Sigmoid colon (tissue), 7 donors: ENCODE results near the gene MAPRE2. TPM values are rescaled to one million over a fixed set of nuclear protein-coding genes. Genes with fewer than 3 reads are reported as not detected.

Experiments
- DNase-seq: peaks from one replicate; pipeline ENCODE4 v3.0.0-alpha.2; 2019
- H3K27ac ChIP-seq, 4 donors: fragments of 200-600 bp; sonication (generic); one replicate each; pipeline ENCODE4 v1.5.1; 2016 to 2019; ENCODE audit warnings: mild to moderate bottlenecking in 1 of 4
- H3K27me3 ChIP-seq, 3 donors: fragments of 200-600 bp; sonication (generic); one replicate each; pipeline ENCODE4 v1.5.1; 2019; ENCODE audit warnings: mild to moderate bottlenecking in 1 of 3
- H3K36me3 ChIP-seq, 4 donors: fragments of 200-600 bp; sonication (generic); one replicate each; pipeline ENCODE4 v1.5.1; 2016 to 2019
- H3K4me1 ChIP-seq, 4 donors: fragments of 200-600 bp; sonication (generic); one replicate each; pipeline ENCODE4 v1.5.1; 2017 to 2019
- H3K4me3 ChIP-seq, 4 donors: fragments of 200-600 bp; sonication (generic); one replicate each; pipeline ENCODE4 v1.5.1; 2017 to 2019; ENCODE audit warnings: mild to moderate bottlenecking in 2 of 4, moderate library complexity in 1 of 4
- H3K9me3 ChIP-seq, 4 donors: fragments of 200-600 bp in 3 of 4; sonication (generic) in 3 of 4; one replicate each; pipeline versions ENCODE4 v1.5.1 to v1.6.1; 2013 to 2019
- CTCF ChIP-seq, 4 experiments: fragments of 450-650 bp in 3 of 4; fragments of 200-600 bp in 1 of 4; IDR thresholded peaks; one replicate each; pipeline ENCODE4 v1.5.1; 2016 to 2019; ENCODE audit warnings: antibody characterized with exemption in 4 of 4, mild to moderate bottlenecking in 3 of 4, moderate library complexity in 2 of 4
- EP300 ChIP-seq, 4 donors: sonication (generic); formaldehyde crosslinking; IDR thresholded peaks; one replicate each; pipeline ENCODE4 v1.6.1; 2017; ENCODE audit warnings: antibody characterized with exemption in 4 of 4
- POLR2A ChIP-seq, 2 donors: fragments of 450-650 bp; IDR thresholded peaks; one replicate each; pipeline ENCODE4 v1.6.1; 2016; ENCODE audit warnings: antibody characterized with exemption in 2 of 2, mild to moderate bottlenecking in 2 of 2, moderate library complexity in 2 of 2
- POLR2AphosphoS5 ChIP-seq, 4 donors: sonication (generic); formaldehyde crosslinking; IDR thresholded peaks; one replicate each; pipeline ENCODE4 v1.6.1; 2017; ENCODE audit warnings: antibody characterized with exemption in 4 of 4
- WGBS, 2 donors: extraction: QIAGEN DNeasy Blood & Tissue Kit; methylation state at CpG; one replicate each; pipeline ENCODE4 v1.1.7; 2013; 5-methylcytosine and 5-hydroxymethylcytosine counted together
- intact Hi-C: fragments of 100-400 bp; cut with DNase I; formaldehyde crosslinking; loops from one replicate; pipeline ENCODE4 v1.15.1; 2023
- polyA plus RNA-seq, 3 donors: library from polyadenylated mRNA; stranded (reverse); fragments of 200-250 nt; gene quantifications; one replicate each; pipeline ENCODE4 v1.2.3, GENCODE V29; 2013
- total RNA-seq, 4 donors: library from RNA; depleted of rRNA; stranded (reverse); fragments of >200 nt; gene quantifications; one replicate each; pipeline ENCODE4 v1.1.0, GENCODE V29; 2016
- donor health status: healthy with polysubstance abuse.
- donor health status: Bipolar disorder and iron deficiency.
- donor health status: healthy.

MAPRE2 gene
- total and polyA plus RNA-seq, 7 donors, result 14.0 to 31.6 (median 21.0) TPM

- H3K4me1 ChIP-seq, result no peaks in the 10 kb centered on the region
- intact Hi-C loops, result no loop called here
- H3K4me3 ChIP-seq, result no peak overlapping the region
- DNase-seq, result no peak
- no peak overlapping the region for H3K27ac ChIP-seq
- TF ChIP-seq CTCF (IDR thresholded peaks at IDR 0.05) (no peak), POLR2A (IDR thresholded peaks at IDR 0.05) (no peak)
- H3K27me3 ChIP-seq, result no peaks in the 10 kb centered on the region
- H3K36me3 ChIP-seq, result peaks cover 0 to 7% (median 0%) of the 10 kb centered on the region in 4 donors
- no peaks in the 10 kb centered on the region for H3K9me3 ChIP-seq
These were observed 55.4 kb downstream of the MAPRE2 start for GRCh38 chr18:35096677-35097011.

DNA sequence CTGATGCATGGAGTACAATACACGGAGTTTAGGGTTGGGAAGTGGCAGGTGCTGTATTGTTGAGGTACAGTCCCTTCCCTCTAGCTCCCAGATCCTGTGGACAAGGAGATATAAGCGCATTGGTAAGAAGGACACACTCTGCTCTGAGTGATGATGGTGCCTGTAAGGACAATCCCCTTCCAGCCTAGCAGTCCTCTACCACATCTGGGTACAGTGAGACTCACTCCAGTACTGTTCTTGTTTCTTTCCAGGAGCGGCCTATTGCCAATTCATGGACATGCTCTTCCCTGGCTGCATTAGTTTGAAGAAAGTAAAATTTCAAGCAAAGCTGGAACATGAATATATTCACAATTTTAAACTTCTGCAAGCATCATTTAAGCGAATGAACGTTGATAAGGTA lies 56.0 kb downstream of the MAPRE2 start:
- no peak overlapping the region for H3K27ac ChIP-seq
- intact Hi-C loops, result no loop called here
- no peaks in the 10 kb centered on the region for H3K27me3 ChIP-seq
- H3K4me3 ChIP-seq, result no peak overlapping the region
- no peak for DNase-seq
- no peaks in the 10 kb centered on the region for H3K4me1 ChIP-seq
- H3K36me3 ChIP-seq, result peaks cover 0 to 9% (median 0%) of the 10 kb centered on the region in 4 donors
- TF ChIP-seq CTCF (IDR thresholded peaks at IDR 0.05) (no peak), POLR2A (IDR thresholded peaks at IDR 0.05) (no peak), EP300 (IDR thresholded peaks at IDR 0.05) (no peak), POLR2AphosphoS5 (IDR thresholded peaks at IDR 0.05) (no peak)
- no peaks in the 10 kb centered on the region for H3K9me3 ChIP-seq
- WGBS, 2 donors, result 94 to 98% methylated on average over 5 of the region's 5 CpGs

DNA sequence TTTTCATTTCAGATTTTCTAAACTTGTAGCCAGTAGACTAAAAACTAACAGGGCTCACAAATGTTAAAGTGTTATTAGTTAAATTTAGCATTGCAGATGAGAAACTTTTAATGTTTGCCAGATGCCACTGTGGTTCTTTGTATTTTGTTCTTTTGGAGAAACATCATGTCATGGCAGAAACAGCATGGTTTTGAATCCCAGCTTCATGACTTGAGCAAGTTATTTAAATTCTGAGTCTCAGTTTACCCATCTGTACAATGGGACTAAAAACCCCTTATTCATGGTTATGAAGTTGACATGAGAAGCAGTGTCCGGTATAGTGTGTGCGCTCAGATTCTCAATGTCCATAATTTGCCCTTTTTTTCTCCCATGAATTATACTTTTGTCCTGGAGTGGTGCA lies 56.5 kb downstream of the MAPRE2 start:
- TF ChIP-seq EP300 (IDR thresholded peaks at IDR 0.05), result no peak
- no peak for TF ChIP-seq CTCF (IDR thresholded peaks at IDR 0.05)
- no peak for TF ChIP-seq POLR2A (IDR thresholded peaks at IDR 0.05)
- no peak for TF ChIP-seq POLR2AphosphoS5 (IDR thresholded peaks at IDR 0.05)
- Histone ChIP-seq H3K36me3 (peaks cover 0 to 14% (median 0%) of the 10 kb centered on the region in 4 donors), H3K4me1 (no peaks in the 10 kb centered on the region), H3K9me3 (no peaks in the 10 kb centered on the region), H3K27me3 (no peaks in the 10 kb centered on the region), H3K27ac (no peak overlapping the region), H3K4me3 (no peak overlapping the region)
- no peak for DNase-seq
- 98 to 99% methylated on average over 2 of the region's 2 CpGs for WGBS, 2 donors
- intact Hi-C loops, result no loop called here

DNA sequence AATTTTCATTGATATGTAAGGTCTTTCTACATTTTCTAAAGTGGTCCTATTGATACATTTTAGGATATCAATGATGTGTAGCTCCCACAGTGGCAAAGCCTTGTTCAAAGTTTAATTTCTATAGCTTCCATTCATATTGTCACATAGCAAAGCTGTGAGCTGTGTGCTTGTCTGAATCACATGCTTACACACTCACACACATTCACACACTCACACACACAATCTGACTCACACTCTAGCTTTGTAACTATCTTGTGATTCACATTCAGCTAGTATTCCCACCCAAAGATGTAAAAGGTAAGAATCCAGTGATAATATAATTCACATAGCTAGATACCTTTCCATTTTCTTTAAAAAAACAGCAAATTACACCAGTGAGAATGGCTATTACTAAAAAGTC lies 58.7 kb downstream of the MAPRE2 start:
- intact Hi-C loops, result no loop called here
- no peaks in the 10 kb centered on the region for H3K27me3 ChIP-seq

More for the DNA sequence above, 58.7 kb downstream of the MAPRE2 start:
- Histone ChIP-seq H3K4me3 (no peak overlapping the region), H3K4me1 (no peaks in the 10 kb centered on the region), H3K27ac (no peak overlapping the region), H3K9me3 (no peaks in the 10 kb centered on the region), H3K36me3 (peaks cover 0 to 15% (median 0%) of the 10 kb centered on the region in 4 donors)
- no peak for DNase-seq
- TF ChIP-seq POLR2A (IDR thresholded peaks at IDR 0.05), result no peak
- no peak for TF ChIP-seq EP300 (IDR thresholded peaks at IDR 0.05)
- no peak for TF ChIP-seq CTCF (IDR thresholded peaks at IDR 0.05)
- TF ChIP-seq POLR2AphosphoS5 (IDR thresholded peaks at IDR 0.05), result no peak
